ENCODE data around the gene YDJC.
A peak's percentile ranks its signal among the peaks of the same experiment; 100 is the strongest.

Gene YDJC

GRCh38 chr22:21628386-21629254 is 1.2 kb downstream of the YDJC start:
- H3K36me3 Mint-ChIP-seq (ENCODE audit: low read depth), result peaks cover 4% of the 10 kb centered on the region

GRCh38 chr22:21626735-21627469 is 2.9 kb downstream of the YDJC start:
- peaks cover 17% of the 10 kb centered on the region for H3K36me3 Mint-ChIP-seq (ENCODE audit: low read depth)
- H3K27ac Mint-ChIP-seq, result peak overlapping the region in 1 of 3 experiments; percentile 16
- peak overlapping the region; percentile 59 to 84 (median 59) for H3K4me3 Mint-ChIP-seq
- H3K4me1 Mint-ChIP-seq, result peaks cover 37% of the 10 kb centered on the region
- H3K27me3 Mint-ChIP-seq (ENCODE audit: low read depth), result no peaks in the 10 kb centered on the region
- no peak for TF ChIP-seq CTCF (IDR thresholded peaks at IDR 0.05; ENCODE audit: unreplicated experiment in 3 of 3)
- no peaks in the 10 kb centered on the region for H3K9me3 Mint-ChIP-seq

More at GRCh38 chr22:21628386-21629254, 1.2 kb downstream of the YDJC start:
- no peak for TF ChIP-seq CTCF (IDR thresholded peaks at IDR 0.05; ENCODE audit: unreplicated experiment in 3 of 3)
- no peaks in the 10 kb centered on the region for H3K9me3 Mint-ChIP-seq
- peaks cover 23% of the 10 kb centered on the region for H3K4me1 Mint-ChIP-seq
- H3K27me3 Mint-ChIP-seq (ENCODE audit: low read depth), result no peaks in the 10 kb centered on the region
- H3K27ac Mint-ChIP-seq, result no peak overlapping the region
- H3K4me3 Mint-ChIP-seq, result peak overlapping the region; percentile 87 to 93 (median 90)

- Mint-ChIP-seq H3K4me3 (peak overlapping the region in 1 of 3 experiments; percentile 27), H3K9me3 (no peaks in the 10 kb centered on the region), H3K27ac (peak overlapping the region in 1 of 3 experiments; percentile 16), H3K27me3 (ENCODE audit: low read depth) (no peaks in the 10 kb centered on the region), H3K4me1 (peaks cover 39% of the 10 kb centered on the region), H3K36me3 (ENCODE audit: low read depth) (peaks cover 17% of the 10 kb centered on the region)
- TF ChIP-seq CTCF (IDR thresholded peaks at IDR 0.05; ENCODE audit: unreplicated experiment in 3 of 3), result no peak
Observed at GRCh38 chr22:21626073-21626734, 3.6 kb downstream of the YDJC start.

GRCh38 chr22:21624880-21625791 is 4.7 kb downstream of the YDJC start:
- peaks cover 42% of the 10 kb centered on the region for H3K4me1 Mint-ChIP-seq
- H3K36me3 Mint-ChIP-seq (ENCODE audit: low read depth), result peaks cover 19% of the 10 kb centered on the region
- no peak for TF ChIP-seq CTCF (IDR thresholded peaks at IDR 0.05; ENCODE audit: unreplicated experiment in 3 of 3)
- no peaks in the 10 kb centered on the region for H3K9me3 Mint-ChIP-seq
- peak overlapping the region in 1 of 3 experiments; percentile 24 for H3K27ac Mint-ChIP-seq
- H3K27me3 Mint-ChIP-seq (ENCODE audit: low read depth), result no peaks in the 10 kb centered on the region
- no peak overlapping the region for H3K4me3 Mint-ChIP-seq
